HG02798 (cell line): ENCODE measurements around the gene SKIDA1.
"Not testable (repeated sequence)": the region's sequence is repeated elsewhere in the genome, so short reads cannot be mapped to it uniquely, and the experiment has no call there.

ENCODE experiments used
- ATAC-seq: cut with Tn5 transposase; IDR thresholded peaks from one replicate; pipeline ENCODE4 v1.9.1; 2021; ENCODE audit warnings: mild to moderate bottlenecking; ENCODE audit not compliant: unreplicated experiment, poor library complexity

Gene SKIDA1

DNA sequence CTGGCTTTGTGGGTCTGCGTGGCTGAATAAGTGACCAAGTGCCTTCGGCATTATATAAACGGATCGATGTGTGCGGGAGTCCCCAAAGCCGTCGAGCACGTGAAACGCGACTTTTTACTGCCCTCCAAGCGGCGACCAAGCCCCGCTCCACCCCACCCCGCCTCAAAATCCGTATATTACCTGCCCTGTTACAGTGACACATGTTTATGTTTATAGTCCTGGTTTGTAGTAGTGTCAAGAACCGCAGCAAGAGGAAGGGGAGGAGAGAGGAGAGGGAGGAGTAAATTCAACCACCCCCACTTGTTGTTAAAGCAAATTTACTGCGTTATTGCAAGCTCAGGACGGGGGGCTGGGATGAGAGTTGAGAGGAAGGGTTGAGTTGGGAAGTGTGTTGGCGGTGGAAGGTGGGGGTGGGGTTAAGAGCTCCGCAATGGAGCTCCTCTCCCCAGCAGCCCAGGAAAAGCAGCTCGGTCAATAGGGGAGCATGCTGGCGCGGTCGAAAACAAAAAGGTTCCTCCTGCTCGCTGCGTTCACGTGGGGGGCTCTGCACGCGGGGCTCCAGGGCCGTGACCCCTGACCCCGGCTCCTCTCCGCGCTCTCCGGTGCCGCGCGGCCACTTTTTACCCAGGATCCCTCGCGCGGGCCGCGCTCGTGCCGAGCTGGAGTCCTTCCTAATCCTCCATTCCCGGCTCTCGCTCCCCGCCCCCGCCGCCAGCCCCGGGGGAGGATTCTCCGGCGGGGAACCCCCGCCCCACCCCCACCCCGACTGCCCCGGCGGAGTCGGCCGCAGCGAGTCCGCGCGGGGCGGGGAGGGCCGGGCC lies at the start of gene SKIDA1:
SKIDA1 (minus strand) TSS at position 316 of the 821 bp plus-strand sequence. CDS start 7,860 bp downstream, outside the sequence.
- ATAC-seq = peak; percentile 67

GRCh38 chr10:21574514-21574913 lies 49.0 kb upstream of the SKIDA1 start:
- not testable (repeated sequence) for ATAC-seq

- no peak for ATAC-seq
Observed at GRCh38 chr10:21572578-21572977, 47.1 kb upstream of the SKIDA1 start.

DNA sequence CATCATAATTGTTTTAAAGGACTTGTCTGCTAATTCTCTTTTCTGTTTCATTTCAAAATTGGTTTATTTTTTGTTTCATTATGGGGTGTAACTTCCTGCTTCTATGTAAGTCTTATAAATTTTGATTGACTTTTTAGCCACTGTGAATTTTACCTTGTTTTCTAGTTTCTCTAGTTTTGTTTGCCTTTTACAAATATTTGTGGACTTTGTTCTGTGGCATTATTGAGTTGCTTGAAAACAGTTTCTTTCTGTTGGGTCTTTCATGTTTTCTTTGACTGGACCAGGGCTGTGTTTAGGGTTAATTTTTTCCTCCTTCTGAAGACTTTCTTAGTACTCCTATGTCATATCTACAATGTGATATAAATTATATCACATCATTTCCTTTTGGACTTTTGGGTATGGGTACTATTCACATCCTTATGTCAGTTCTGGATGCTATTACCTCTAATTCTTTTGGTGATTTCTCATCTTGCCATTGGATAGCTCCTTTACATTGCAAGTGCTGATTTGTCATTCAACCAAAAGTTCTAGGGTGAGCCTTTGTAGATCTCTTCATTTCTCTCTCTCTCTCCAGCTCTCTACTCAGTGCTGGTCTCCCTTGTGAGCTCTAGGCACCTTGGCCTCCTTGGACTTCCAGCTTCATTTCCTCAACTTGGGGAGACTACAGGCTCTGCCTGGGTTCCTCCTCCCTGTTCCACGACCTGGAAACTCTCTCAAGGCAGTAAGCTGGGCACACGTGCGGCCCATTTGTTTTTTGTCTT lies 45.5 kb upstream of the SKIDA1 start:
- ATAC-seq = no peak

- not testable (repeated sequence) for ATAC-seq
Observed at GRCh38 chr10:21558984-21559383, 33.5 kb upstream of the SKIDA1 start.

DNA sequence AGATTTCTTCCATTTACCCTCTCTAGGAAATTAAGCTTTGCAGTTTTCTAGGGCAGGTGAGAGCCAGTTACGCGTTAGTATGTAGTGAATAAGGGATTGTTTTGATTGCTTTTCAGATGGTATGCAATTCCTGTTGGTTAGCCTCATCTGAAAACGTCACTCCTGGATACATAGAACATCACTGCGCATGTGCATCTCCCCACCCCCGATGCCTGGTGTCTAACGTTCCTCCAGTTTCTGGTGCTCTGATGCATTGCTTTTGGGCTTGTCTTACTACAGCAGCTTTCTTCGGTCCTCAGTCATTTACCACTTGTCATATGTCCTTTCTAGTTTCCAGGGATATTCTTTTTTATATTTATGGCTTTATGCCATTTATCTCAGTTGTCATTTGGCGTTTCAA lies 31.0 kb upstream of the SKIDA1 start:
- ATAC-seq = no peak

GRCh38 chr10:21552638-21553037 lies 27.2 kb upstream of the SKIDA1 start:
- no peak for ATAC-seq

DNA sequence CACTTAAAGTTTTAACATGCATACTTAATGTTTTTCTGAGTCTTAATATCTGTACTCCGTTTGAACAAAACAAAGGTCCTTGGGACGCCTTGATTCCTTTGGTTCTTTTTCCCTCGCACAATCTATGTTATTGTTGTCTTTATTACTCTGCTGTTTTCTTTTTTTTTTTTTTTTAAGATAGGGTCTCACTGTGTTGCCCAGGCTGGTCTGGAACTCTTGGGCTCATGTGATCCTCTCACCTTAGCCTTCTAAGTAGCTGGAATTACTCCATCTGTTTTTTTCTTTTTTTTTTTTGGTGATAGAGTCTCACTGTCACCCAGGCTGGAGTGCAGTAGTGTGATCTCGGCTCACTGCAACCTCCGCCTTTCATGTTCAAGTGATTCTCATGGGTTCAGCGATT lies 21.8 kb upstream of the SKIDA1 start:
- no peak for ATAC-seq

DNA sequence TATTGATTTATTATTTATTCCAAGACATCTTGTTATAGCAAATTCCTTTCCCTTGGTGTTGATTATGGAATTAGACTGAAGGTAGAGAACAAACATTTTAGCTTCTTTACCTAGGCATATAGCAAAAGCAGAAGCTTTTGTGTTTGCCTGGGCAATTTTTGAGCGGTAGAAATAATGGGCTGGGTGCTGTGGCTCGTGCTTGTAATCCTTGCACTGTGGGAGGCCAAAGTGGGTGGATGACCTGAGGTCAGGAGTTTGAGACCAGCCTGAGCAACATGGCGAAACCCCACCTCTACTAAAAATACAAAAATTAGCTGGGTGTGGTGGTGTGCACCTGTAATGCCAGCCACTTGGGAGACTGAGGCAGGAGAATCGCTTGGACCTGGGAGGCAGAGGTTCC lies 15.2 kb upstream of the SKIDA1 start:
- ATAC-seq = not testable (repeated sequence)

GRCh38 chr10:21536874-21537273 lies 11.4 kb upstream of the SKIDA1 start:
- no peak for ATAC-seq

GRCh38 chr10:21535976-21536375 lies 10.5 kb upstream of the SKIDA1 start:
- ATAC-seq = not testable (repeated sequence)

DNA sequence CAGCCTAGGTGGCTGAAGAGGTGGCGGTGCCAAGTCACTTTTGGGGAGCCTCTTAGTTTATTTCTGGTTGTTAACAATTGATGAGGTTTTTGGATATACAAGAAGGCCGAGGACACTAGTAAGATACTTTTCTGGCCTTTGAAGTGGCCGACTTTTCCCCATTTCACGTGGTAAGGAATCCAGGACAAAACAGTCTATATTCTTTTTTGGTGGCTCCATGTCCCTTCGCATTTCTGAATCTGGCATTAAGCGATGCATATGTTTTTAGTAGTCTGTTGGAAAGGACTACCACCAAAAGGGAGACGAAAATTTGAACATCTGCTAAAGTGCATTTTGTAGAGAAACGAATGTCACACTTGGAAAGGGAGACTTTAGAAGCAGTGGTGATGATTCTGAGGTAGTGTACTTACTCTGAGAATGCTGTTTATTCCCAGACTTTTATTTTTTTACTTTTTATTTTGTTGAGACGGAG lies 10.0 kb upstream of the SKIDA1 start:
- ATAC-seq = no peak

DNA sequence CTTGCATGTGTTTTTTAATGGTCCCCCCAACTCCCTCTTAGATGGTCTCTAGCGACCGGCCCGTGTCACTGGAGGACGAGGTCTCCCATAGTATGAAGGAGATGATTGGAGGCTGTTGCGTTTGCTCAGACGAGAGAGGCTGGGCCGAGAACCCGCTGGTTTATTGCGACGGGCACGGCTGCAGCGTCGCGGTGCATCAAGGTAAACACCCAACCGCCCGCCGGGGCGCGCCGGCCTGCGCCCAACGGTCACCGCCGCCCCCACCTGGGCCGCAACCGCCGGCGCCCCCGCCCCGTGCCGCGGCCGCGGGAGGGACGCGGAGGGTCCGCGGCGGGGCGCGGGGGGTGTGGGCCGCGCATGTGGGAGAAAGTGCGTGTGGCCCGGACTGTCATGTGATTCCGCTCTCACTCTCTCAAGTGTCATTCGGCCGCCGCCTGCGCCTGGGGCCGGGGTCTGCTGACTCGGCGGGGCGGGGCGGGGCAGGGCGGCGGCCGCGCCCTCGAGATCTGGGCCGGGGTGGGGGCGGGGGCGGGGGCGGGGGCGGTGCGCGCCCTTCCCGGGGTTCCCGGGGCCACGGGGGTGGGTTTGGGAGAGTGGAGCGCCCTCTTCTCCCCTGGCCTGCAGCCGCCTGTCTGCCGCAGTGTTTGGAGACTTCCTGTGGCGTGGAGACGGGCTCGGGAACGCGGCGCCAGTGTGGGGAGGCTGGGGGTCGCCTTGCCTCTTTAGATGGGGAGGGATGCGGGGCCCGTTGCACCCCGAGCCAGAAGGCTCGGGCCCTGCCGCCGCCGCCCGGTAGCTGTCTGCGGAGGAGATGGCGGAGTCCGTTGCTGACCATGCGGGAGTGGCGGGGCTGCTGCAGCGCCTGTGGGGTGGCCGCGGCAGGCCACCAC lies 9.4 kb upstream of the SKIDA1 start:
- ATAC-seq = peak; percentile 22

- no peak for ATAC-seq
Observed at GRCh38 chr10:21534280-21534586, 8.8 kb upstream of the SKIDA1 start.

DNA sequence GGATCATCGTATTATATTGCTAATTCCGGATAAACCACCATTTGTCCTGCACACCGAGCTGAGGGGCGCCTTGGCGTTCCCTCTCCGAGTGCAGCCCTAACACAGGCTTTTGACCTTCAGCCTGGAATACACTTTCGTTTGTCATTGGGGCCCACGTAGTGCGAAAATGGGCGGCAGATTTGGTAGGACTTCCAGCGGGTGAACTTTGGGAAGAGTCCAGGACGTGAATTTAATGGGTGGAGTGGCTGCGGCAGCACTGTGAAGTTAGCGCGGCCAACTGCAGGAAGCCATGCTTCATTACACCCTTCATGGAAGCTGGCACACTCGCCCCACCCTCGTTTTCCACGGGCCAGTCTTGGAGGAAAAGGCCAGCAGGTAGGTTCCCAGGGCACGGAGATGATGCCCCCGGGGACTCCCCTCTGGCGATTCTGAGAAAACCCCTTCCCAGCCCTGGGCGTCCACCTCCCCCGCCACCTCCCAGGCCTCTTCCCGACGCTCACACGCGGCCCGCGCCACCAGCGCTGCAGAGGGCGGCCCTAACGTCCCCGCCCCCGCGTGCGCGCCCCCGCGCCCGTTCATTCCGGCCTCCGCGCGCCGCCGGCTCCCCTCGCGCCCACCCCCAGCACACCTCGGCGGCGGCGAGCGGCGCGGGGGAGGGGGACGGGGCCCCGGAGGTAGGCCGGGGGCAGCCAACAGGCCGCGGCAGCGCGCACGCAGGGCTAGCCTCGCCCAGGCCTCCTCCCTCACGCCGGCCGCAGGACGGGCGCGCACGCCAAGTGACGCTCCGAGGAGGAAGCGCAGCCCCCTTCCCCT lies 8.2 kb upstream of the SKIDA1 start, which contains the start of gene MLLT10:
MLLT10 (plus strand) TSS at position 766 of the 813 bp plus-strand sequence. CDS start 413 bp downstream, outside the sequence.
- ATAC-seq = peak; percentile 91

GRCh38 chr10:21532694-21533466 lies 7.4 kb upstream of the SKIDA1 start:
- ATAC-seq = no peak

- ATAC-seq = no peak
Observed at GRCh38 chr10:21531164-21531563, 5.7 kb upstream of the SKIDA1 start.

GRCh38 chr10:21530641-21531040 lies 5.2 kb upstream of the SKIDA1 start:
- no peak for ATAC-seq

GRCh38 chr10:21530168-21530567 lies 4.7 kb upstream of the SKIDA1 start:
- ATAC-seq = no peak
